ENCODE results near the gene KCNQ5.

- TF ChIP-seq EP300 (IDR thresholded peaks at IDR 0.05) (no peak), POLR2A (IDR thresholded peaks at IDR 0.05) (no peak)
These were observed 135.2 kb downstream of the KCNQ5 start for GRCh38 chr6:72757048-72757447.
